Measurements from ENCODE around the gene CYP3A7. TPM values are rescaled to one million over a fixed set of nuclear protein-coding genes. Genes with fewer than 3 reads are reported as not detected.
"Not testable (repeated sequence)": the region's sequence is repeated elsewhere in the genome, so short reads cannot be mapped to it uniquely, and the experiment has no call there.

Gene CYP3A7
- total RNA-seq, 1 donor from 2014 or later: 1.2 TPM

GRCh38 chr7:99709838-99710578 lies 25.0 kb downstream of the CYP3A7 start:
- DNase-seq (ENCODE audit: low spot score): no peak

DNA sequence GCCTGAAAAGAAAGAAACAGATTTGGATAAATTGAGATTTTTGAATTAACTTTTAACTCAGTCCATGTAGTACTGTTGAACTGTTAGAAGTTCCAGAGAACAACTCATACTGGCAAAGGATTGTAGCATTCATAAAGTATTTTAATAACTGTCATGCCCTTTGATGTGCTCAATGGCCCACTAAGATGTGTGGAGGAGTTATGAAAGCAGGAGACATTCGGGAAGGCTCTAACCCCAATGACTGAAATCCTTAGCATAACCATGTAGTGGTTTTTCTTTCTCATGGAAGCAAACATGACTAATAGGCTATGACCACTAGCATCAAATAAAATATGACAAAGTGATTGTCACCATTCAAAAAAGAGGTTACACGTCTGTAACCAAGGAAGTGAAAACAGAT lies 25.7 kb downstream of the CYP3A7 start:
- DNase-seq (ENCODE audit: low spot score): no peak

DNA sequence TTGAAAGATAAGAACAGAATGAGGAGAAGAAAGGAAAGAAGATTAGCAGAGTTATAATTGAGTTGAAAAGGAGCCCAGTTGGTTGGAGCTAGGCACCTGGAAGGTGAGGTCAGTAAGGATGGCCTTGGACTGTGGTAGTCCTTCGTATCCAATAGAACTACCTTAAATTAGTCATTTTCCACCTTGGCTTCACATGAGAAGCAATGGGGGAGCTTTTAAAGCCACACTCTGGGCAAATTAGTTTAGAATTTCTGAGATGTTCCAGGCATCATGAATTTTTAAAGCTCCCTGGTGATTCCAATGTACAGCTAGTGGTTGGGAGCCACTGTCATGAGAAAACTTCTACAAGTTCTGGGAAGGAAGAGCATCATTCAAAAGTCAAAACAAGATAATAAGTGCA lies 27.9 kb downstream of the CYP3A7 start:
- no peak for DNase-seq (ENCODE audit: low spot score)

DNA sequence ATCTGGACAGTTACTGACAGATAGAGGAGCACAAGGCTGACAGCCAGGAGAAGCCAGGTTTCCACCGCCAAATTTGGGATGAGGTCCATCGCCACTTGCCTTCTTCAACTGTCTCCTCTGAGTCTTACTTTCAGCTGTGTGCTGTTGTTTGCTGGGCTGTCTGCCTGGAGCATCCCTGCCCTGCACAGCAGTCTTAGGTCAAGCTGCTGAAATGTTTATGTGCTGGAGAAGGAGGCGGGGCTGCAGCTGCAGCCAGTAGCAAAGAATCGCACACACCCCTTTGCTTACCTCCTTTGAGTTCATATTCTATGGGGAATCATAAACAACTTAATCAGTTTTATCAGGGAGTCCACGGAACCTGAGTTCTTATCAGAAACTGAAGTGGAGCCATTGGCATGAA lies 35.0 kb downstream of the CYP3A7 start:
- DNase-seq (ENCODE audit: low spot score): no peak

DNA sequence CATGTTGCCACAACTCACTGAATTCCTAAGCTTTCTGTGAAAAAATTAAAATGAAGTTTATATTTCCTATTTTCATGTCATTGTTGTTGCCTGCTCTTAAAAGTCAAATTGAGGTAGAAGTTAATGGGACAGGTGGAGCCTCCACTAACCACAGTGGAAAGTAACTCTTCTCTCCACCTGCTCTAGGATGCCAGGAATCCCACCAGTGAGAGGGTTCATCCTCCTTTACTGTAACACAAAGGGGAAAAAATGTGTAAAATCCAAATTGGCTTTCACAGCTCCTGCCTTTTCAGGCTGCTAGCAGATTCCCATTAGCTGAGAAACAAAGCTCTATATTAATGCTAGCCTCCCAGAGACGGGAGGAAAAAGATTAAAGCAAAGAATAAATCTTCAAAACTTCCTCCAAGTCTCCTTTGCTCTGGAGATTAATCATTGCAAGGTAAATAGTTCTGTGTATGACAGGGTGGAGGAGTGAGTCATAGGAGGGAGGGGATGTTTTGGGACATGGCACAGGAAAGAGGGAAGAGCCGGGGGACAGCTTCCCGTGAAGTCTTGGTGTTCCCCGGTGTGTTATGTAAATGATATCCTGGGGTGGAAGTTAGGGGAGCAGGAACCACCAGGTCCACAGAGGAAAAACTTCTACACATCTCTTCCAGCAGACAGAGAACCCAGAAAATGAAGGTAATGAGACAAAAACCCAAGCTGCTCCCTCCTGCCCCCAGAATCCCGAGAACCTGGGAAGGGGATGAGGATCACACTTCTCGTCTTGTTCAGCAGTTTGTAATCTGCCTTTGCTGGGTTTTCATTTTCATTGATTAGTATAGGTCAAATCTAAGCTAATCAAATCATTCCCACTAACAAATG lies 35.9 kb downstream of the CYP3A7 start:
- not testable (repeated sequence) for DNase-seq (ENCODE audit: low spot score)

DNA sequence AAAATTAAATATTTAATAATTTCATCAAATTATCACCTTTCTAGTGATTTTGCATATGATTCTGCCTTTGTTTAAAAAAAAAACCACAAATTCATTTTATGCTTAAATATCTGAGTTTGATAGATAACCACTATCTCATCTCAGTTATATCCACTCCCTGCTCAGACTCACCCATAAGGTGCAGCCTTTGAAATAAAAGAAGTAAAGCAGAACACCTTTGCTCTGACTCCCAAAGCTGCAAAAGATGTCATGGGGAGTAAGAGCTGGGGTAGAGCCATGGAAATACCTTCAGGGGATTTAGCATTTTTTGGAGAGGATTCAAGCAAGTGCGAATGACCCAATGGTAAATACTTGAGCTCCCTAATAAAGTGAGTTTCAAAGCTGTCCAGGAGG lies 40.1 kb downstream of the CYP3A7 start:
- no peak for DNase-seq (ENCODE audit: low spot score)

DNA sequence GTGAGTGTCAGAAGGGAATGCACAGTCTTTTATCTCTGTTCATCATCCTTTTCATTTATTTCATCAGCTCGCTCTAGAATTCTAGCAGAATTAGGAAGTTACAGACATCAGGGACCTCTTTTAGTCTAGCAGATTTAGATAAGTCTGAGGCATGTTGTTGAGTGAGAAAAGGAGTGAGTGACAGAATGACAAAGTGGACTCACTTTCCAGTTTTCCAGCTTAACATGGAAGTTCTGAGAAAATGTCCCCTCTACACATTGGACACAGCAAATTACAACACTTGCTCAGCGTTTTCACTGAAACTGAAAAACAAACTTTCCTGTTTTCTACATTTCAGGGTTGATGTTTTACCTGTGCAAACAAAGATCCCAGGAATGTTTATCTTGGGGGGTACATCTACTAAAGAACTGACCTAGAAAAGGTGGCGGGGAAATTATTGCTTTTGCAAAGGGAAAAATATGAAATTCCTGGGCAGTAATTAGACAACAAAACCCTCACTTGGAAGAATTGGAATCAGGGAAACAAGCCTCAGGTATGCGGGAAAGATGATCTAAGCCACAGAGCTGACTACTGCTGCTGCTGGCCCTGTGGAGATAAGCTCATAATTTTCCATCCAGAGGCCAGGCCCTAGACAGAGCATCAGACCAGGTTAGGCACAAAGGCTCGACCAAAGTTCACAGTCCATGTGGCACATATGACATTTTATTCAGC lies 40.6 kb downstream of the CYP3A7 start:
- DNase-seq (ENCODE audit: low spot score): no peak

GRCh38 chr7:99693427-99694200 lies 41.4 kb downstream of the CYP3A7 start:
- DNase-seq (ENCODE audit: low spot score): peak; percentile 42

- no peak for DNase-seq (ENCODE audit: low spot score)
Measured at GRCh38 chr7:99693100-99693426, 41.9 kb downstream of the CYP3A7 start.

GRCh38 chr7:99692563-99692962 lies 42.4 kb downstream of the CYP3A7 start:
- DNase-seq (ENCODE audit: low spot score): not testable (repeated sequence)

DNA sequence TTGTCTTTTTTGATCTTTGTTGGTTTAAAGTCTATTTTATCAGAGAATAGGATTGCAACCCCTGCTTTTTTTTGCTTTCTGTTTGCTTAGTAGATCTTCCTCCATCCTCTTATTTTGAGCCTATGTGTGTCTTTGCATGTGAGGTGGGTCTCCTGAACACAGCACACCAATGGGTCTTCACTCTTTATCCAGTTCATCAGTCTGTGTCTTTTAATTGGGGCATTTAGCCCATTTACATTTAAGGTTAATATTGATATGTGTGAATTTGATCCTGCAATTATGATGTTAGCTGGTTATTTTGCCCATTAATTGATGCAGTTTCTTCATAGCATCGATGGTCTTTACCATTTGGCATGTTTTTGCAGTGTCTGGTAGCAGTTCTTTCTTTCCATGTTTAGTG lies 43.3 kb downstream of the CYP3A7 start:
- DNase-seq (ENCODE audit: low spot score): not testable (repeated sequence)

DNA sequence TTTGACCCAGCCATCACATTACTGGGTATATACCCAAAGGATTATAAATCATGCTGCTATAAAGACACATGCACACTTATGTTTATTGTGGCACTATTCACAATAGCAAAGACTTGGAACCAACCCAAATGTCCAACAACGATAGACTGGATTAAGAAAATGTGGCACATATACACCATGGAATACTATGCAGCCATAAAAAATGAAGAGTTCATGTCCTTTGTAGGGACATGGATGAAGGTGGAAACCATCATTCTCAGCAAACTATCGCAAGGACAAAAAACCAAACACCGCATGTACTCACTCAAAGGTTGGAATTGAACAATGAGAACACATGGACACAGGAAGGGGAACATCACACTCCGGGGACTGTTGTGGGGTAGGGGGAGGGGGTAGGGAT lies 44.1 kb downstream of the CYP3A7 start:
- not testable (repeated sequence) for DNase-seq (ENCODE audit: low spot score)

- DNase-seq (ENCODE audit: low spot score): not testable (repeated sequence)
Measured at GRCh38 chr7:99685871-99686608, 49.0 kb downstream of the CYP3A7 start.

DNA sequence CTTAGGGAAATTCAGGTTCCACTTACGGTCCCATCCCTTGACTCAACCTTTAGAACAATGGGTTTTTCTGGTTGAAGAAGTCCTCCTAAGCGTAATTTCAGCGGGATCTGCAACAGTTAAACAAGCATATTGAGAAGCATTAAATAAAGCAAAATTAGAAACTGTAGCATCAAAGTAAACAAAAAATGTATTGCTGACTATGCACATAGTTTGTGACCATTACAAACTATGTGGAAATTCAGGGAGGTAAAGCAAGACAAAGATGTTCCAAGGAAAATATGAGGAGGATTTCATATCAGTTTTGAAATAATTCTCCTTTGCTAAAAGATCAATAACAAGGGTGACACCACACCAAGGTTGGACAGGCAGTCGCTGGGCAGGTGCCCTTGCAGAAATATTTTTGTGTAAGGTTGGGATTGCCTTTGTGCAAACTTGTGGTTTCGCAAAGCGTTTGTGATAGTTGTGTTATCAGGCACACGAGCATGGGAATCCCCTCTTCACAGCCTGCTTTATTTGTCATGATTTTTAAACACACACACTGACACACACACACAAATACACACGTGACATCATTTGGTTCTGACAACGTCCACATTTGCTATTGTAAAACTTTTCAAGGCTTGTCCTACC lies 49.8 kb downstream of the CYP3A7 start:
- no peak for DNase-seq (ENCODE audit: low spot score)

GRCh38 chr7:99679400-99680191 lies 55.4 kb downstream of the CYP3A7 start, which contains the start of gene CYP3A5:
CYP3A5 (minus strand) TSS chr7:99679996; CDS start chr7:99679896, 100 bp downstream.
- DNase-seq (ENCODE audit: low spot score): peak; percentile 60

DNA sequence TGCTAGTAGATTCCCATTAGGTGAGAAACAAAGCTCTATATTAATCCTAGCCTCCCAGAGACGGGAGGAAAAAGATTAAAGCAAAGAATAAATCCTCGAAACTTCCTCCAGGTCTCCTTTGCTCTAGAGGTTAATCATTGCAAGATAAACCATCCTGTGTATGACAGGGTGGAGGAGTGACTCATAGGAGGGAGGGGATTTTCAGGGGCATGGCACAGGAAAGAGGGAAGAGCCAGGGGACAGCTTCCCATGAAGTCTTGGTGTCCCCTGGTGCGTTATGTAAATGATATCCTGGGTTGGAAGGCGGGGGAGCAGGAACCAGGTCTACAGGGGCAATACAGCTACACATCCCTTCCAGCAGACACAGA lies 56.0 kb downstream of the CYP3A7 start:
- peak; percentile 18 for DNase-seq (ENCODE audit: low spot score)

GRCh38 chr7:99677648-99678045 lies 57.3 kb downstream of the CYP3A7 start:
- DNase-seq (ENCODE audit: low spot score): no peak

GRCh38 chr7:99677013-99677647 lies 57.9 kb downstream of the CYP3A7 start:
- DNase-seq (ENCODE audit: low spot score): no peak
